ENCODE results near the gene RARA. TPM values are rescaled to one million over a fixed set of nuclear protein-coding genes. Genes with fewer than 3 reads are reported as not detected.

Gene RARA
- total RNA-seq = 39.4 TPM

DNA sequence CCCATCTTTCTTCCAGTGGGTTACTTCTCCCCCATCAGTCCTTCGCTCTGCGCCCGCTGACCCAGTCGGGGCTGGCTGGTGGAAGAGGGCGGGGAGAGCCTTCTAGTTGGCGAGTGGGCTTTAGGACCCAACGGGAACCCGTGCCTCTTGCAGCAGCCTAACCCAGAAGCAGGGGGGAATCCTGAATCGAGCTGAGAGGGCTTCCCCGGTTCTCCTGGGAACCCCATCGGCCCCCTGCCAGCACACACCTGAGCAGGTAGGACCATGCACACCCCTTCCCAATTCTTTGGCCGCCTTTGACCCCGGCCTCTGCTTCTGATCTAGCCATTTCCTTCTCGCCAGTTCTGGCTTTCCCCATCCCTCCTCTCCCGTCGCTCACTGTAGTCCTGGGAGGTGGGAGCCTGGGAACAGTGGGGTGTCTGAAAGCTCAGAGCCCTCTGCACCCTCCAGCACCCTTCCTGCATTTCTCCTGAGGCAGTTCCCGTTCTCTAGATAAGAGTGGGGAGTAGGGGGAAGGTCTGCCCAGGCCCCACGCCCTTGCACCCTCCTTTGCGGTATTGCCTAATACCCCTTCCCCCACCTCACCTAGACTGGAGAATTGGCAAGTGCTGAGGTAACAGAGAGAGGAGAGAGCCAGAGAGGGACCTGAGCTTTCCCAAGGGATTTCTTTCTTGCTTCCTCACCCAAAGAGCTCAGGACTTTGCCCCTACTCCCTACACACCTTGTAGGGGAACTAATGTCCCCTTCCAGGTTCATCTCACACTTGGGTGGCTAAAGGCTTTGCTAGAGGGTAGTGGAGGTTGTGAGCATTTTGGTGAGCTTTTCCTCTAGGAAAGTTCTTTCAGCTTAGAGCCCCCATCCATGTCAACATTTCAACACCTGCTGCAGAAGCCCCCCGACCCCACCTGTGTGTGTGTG is at the start of gene RARA:
Gene RARA (plus strand): TSS at position 150 of the 918 bp plus-strand sequence. CDS start 22,039 bp downstream, outside the sequence.
- no peak for DNase-seq (ENCODE audit: low spot score)

- DNase-seq (ENCODE audit: low spot score) = no peak
Observed at GRCh38 chr17:40259505-40259904, 49.5 kb upstream of the RARA start.

GRCh38 chr17:40260528-40260927 is 48.5 kb upstream of the RARA start:
- DNase-seq (ENCODE audit: low spot score) = no peak

DNA sequence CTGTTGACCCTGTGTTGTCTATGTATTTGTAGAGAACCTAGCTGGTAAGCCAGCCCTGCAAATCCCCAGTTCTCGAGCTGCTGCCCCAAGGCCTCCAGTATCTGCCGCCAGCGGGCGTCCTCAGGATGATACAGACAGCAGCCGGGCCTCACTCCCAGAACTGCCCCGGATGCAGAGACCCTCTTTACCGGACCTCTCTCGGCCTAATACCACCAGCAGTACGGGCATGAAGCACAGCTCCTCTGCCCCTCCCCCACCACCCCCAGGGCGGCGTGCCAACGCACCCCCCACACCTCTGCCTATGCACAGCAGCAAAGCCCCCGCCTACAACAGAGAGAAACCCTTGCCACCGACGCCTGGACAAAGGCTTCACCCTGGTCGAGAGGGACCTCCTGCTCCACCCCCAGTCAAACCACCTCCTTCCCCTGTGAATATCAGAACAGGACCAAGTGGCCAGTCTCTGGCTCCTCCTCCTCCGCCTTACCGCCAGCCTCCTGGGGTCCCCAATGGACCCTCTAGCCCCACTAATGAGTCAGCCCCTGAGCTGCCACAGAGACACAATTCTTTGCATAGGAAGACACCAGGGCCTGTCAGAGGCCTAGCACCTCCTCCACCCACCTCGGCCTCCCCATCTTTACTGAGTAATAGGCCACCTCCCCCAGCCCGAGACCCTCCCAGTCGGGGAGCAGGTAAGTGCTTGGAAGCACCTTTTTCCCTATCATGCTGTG is 44.4 kb upstream of the RARA start:
- no peak for DNase-seq (ENCODE audit: low spot score)

- DNase-seq (ENCODE audit: low spot score) = no peak
Observed at GRCh38 chr17:40265337-40265736, 43.6 kb upstream of the RARA start.

GRCh38 chr17:40266882-40267281 is 42.1 kb upstream of the RARA start:
- no peak for DNase-seq (ENCODE audit: low spot score)

- no peak for DNase-seq (ENCODE audit: low spot score)
Observed at GRCh38 chr17:40268141-40268712, 40.8 kb upstream of the RARA start.

DNA sequence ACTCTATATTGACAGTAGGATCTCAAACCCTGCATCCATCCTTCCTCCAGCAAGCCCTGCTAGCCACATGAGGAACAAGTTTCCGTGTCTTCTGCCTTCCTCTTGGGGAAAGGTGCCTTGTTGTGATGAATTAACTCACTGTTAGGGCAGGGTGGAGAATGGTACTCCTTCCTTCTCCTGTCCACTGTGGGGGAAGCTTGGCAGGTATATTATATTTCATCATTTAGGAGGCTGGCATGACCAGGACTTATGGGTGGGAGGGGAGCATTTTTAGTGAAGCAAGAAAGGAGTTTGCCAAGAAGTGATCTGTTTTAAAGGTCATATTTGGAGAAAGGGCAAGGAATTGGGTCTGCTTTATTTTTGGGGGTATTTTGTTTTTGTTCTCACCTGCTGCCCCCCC is 30.6 kb upstream of the RARA start:
- DNase-seq (ENCODE audit: low spot score) = no peak

DNA sequence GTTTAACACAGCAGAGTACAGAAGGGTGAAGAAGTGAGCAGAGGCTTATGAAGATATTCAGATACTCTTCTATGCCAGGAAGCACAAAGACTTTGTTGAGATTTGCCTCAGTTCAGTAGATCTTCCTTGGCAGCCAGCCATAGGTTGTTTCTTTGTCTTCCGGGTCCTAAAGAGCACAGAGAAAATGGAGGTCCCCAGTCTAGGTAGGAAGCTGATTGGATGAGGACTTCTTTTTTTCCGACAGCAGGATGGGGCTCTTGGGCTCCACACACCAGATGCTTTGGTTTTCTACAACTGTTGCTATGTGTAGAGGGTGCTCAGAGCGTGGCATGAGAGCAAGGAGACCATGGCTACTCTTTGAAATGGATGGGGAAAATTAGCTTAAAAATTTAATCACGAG is 29.6 kb upstream of the RARA start:
- DNase-seq (ENCODE audit: low spot score) = no peak

DNA sequence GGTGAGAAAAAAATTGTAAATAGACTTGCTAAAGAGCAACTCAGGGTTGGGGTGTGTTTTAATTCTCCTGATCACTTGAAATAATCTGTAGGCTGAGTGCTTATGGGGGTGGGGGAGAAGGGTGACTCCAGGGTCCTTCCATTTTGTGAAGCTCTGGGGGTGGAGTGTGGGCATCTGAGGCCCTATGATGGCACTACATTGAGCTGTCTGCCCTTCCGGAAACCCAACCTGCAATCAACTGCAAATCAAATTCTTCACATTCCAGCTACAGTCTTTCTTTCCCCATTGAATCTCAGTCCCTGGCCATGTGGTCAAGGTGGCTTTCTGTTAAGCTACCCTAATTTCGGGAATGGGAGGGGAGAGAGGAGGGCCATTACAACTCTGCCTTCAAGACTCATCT is 27.3 kb upstream of the RARA start:
- DNase-seq (ENCODE audit: low spot score) = no peak

- no peak for DNase-seq (ENCODE audit: low spot score)
Observed at GRCh38 chr17:40283662-40284061, 25.3 kb upstream of the RARA start.

- DNase-seq (ENCODE audit: low spot score) = peak; percentile 91
Observed at GRCh38 chr17:40284085-40284713, 24.8 kb upstream of the RARA start.

DNA sequence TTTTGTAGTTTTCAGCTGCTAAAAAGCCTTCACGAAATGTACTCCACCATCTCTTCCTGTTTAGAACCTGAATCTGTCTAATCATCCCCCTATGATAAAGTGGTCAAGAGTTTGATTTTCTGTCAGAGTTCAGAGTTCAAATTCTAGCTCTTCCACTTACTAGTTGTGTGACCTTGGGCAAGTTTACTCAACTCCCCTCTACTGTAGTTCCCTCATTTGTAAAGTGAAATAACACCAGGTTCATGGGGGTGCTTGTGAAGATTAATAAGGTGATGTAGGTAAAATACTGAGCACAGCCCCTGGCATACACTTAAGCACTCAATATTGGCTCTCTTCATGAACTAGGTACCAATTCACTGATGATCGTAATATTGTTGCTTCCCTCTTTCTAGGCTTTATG is 22.5 kb upstream of the RARA start:
- no peak for DNase-seq (ENCODE audit: low spot score)

DNA sequence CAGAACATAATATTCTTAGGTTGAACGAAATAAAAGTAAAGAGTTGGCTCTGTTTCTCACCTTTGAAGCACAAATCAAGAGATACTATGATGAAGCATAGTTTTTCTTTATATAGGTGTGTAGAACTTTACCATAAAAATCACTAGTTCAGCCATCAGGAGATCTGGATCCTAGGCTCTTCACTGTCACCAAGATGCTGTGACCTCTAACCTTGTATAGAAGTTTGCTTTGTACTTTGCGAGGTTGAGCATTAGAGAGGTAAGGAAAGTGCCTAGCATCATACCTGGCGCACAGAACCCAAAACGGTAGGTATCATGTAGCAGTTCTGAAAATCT is 21.9 kb upstream of the RARA start:
- no peak for DNase-seq (ENCODE audit: low spot score)

DNA sequence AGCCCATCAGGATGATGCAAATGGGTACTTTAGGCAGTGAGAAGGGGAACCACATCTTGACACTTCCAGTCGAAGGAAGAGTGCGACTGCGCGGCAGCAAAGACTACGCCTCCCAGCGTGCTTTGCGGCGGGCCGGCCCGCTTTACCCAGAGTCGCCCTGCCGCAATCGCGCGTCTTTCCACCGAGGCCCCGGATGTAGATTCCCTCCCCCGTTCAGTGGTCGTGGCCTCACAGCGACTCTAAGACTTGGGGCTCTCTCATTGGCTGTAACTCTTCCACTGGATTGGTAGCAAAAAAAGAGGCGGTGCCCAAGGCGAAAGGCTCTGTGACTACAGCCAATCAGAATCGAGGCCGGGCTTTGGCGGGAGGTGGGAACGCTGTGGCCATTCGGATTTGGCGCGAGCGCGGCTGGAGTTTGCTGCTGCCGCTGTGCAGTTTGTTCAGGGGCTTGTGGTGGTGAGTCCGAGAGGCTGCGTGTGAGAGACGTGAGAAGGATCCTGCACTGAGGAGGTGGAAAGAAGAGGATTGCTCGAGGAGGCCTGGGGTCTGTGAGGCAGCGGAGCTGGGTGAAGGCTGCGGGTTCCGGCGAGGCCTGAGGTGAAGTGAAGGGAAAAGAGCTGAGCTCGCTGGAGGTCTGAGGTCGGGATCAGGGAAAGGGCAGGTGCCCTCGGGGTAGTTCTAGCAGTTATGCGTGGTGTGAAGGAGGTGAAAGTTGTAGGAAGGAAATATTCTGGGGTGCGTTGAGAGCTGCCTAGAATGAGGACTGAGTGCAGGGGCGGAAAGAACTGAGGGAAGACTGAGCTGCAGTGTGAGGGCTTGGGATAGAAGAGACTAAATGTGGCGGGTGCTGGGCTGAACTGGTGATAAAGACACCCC is 21.2 kb upstream of the RARA start, which contains the start of gene CDC6:
Gene CDC6 (plus strand): TSS at position 386 of the 876 bp plus-strand sequence. CDS start 1,542 bp downstream, outside the sequence.
- peak; percentile 99 for DNase-seq (ENCODE audit: low spot score)

DNA sequence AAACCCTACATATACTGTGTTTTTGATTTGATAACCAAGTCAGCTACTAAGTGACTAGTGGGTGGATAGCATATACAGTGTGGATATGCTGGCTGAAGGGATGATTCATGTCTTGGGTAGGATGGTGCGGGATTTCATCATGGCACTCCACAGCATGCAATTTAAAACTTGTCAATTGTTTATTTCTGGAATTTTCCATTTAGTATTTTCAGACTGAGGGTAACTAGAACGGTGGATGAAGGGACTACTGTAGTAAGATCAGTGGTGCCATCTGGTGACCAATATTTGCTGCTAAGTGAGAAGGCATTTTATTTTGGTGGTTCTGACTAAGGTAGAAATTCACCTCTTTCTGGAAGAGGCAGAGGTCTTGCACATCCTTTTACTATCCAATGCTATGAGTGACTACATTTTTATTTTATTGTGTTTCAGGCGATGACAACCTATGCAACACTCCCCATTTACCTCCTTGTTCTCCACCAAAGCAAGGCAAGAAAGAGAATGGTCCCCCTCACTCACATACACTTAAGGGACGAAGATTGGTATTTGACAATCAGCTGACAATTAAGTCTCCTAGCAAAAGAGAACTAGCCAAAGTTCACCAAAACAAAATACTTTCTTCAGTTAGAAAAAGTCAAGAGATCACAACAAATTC is 18.2 kb upstream of the RARA start:
- DNase-seq (ENCODE audit: low spot score) = peak; percentile 67

DNA sequence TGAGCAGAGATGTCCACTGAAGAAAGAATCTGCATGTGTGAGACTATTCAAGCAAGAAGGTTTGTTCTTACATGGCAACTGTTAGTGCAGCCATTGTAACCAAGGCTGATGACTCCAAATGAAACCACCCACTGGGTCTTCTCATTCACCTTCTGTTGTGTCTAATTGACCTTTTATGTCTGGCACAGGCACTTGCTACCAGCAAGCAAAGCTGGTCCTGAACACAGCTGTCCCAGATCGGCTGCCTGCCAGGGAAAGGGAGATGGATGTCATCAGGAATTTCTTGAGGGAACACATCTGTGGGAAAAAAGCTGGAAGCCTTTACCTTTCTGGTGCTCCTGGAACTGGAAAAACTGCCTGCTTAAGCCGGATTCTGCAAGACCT is 17.7 kb upstream of the RARA start:
- no peak for DNase-seq (ENCODE audit: low spot score)

GRCh38 chr17:40293363-40293762 is 15.6 kb upstream of the RARA start:
- DNase-seq (ENCODE audit: low spot score) = no peak

DNA sequence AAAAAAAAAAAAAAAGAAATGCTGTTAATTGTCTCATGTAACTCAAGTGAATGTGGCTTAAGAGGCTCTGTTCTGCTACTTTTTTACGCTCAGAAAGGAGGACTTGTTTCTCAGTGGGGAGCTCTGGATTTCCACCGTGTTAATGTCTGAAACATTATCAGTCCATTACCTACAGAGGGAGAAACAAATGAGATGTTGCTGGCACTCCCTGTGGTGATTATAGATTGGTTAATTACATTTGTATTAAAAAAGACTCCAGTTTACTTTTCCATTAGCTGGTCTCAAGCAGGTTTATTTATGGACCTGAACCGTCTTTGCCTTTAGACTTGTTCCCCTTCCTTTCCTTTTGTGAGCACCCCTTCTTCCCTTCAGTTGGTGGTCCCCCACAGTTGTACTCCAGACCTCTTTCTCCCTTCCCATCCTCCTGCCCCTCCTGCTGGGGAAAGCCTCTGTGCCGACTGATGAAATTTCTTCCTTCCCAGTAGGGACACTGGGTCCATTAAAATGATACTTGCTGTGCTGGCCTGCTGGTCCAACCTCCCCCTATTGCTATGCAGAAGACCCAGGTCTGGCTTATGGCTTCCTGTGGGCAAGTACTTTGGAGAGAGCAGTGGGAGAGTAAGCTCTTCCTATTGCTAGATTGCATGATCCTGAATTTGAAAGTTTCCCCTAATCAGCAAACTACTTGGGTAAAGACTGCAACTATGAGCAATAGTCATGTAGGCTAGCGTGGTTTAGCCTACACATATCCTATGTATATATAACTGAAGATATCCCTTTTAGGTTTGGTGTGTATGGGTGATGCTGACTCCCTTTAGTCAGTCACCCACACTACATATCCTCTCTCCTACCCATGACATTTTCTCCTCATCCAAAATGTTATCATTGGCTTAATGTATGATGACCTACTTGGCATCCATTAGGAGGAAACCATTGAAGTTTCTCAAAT is 13.2 kb upstream of the RARA start:
- DNase-seq (ENCODE audit: low spot score) = no peak

GRCh38 chr17:40297511-40297910 is 11.5 kb upstream of the RARA start:
- DNase-seq (ENCODE audit: low spot score) = no peak
